Upper lobe of left lung (tissue), 6 donors: ENCODE data around the gene CAPZB. TPM values are rescaled to one million over a fixed set of nuclear protein-coding genes. Genes with fewer than 3 reads are reported as not detected.
A peak's percentile ranks its signal among the peaks of the same experiment; 100 is the strongest.
"Not testable (repeated sequence)": the region's sequence is repeated elsewhere in the genome, so short reads cannot be mapped to it uniquely, and the experiment has no call there.

ENCODE experiments used
- ATAC-seq, 2 donors: fragments of 200-7000 bp; cut with Tn5 transposase; one replicate each; pipeline ENCODE4 v1.9.1; 2022; ENCODE audit warnings: mild to moderate bottlenecking in 2 of 2, moderate library complexity in 2 of 2; ENCODE audit not compliant: low FRiP score in 2 of 2
- DNase-seq, 2 donors: peaks; one replicate each; pipeline ENCODE4 v3.0.0-alpha.2; 2019 to 2020
- H3K27ac ChIP-seq, 4 donors: fragments of 200-600 bp; sonication (generic); one replicate each; pipeline ENCODE4 v1.5.1; 2016 to 2019
- H3K27me3 ChIP-seq, 4 donors: fragments of 200-600 bp; sonication (generic); one replicate each; pipeline ENCODE4 v1.5.1; 2017 to 2019
- H3K36me3 ChIP-seq, 4 donors: fragments of 200-600 bp; sonication (generic); one replicate each; pipeline ENCODE4 v1.5.1; 2016 to 2019
- H3K4me1 ChIP-seq, 4 donors: fragments of 200-600 bp; sonication (generic); one replicate each; pipeline ENCODE4 v1.5.1; 2018 to 2019
- H3K4me3 ChIP-seq, 4 donors: fragments of 200-600 bp; sonication (generic); one replicate each; pipeline ENCODE4 v1.5.1; 2017 to 2019; ENCODE audit warnings: mild to moderate bottlenecking in 2 of 4, moderate library complexity in 1 of 4
- H3K9me3 ChIP-seq, 4 donors: fragments of 200-600 bp; sonication (generic); one replicate each; pipeline ENCODE4 v1.5.1; 2018 to 2019
- CTCF ChIP-seq, 6 experiments: fragments of 450-650 bp in 4 of 6; fragments of 200-600 bp in 2 of 6; sonication (generic) in 2 of 6; IDR thresholded peaks; one replicate each; pipeline ENCODE4 v1.5.1; 2016 to 2019; ENCODE audit warnings: antibody characterized with exemption in 6 of 6
- EP300 ChIP-seq, 4 donors: sonication (generic); formaldehyde crosslinking; IDR thresholded peaks; one replicate each; pipeline ENCODE4 v1.5.1; 2017; ENCODE audit warnings: antibody characterized with exemption in 4 of 4, control low read depth in 2 of 4
- POLR2A ChIP-seq, 4 donors: fragments of 450-650 bp; IDR thresholded peaks; one replicate each; pipeline ENCODE4 v1.5.1; 2016 to 2017; ENCODE audit warnings: antibody characterized with exemption in 4 of 4, mild to moderate bottlenecking in 2 of 4
- POLR2AphosphoS5 ChIP-seq, 2 donors: sonication (generic); formaldehyde crosslinking; IDR thresholded peaks; one replicate each; pipeline ENCODE4 v1.5.1; 2017; ENCODE audit warnings: antibody characterized with exemption in 2 of 2
- WGBS, 2 donors: methylation state at CpG; one replicate each; pipeline ENCODE4 v1.1.5; 2017 to 2018; 5-methylcytosine and 5-hydroxymethylcytosine counted together
- total RNA-seq, 6 donors: library from RNA; depleted of rRNA in 4 of 6; stranded (reverse); fragments of >200 nt in 4 of 6; gene quantifications; one replicate each; pipeline versions ENCODE4 v1.1.0 to v1.2.1, GENCODE V29; 2016 to 2021
- donor health status: DM: no; HTN: no; CAD: no; lungs with moderate emphysema.
- donor health status: DM: no; HTN: yes; CAD: no; lungs with severe emphysema.

The CAPZB gene
- total RNA-seq, 6 donors from 2014 or later, result 96.4 to 303 (median 144) TPM

DNA sequence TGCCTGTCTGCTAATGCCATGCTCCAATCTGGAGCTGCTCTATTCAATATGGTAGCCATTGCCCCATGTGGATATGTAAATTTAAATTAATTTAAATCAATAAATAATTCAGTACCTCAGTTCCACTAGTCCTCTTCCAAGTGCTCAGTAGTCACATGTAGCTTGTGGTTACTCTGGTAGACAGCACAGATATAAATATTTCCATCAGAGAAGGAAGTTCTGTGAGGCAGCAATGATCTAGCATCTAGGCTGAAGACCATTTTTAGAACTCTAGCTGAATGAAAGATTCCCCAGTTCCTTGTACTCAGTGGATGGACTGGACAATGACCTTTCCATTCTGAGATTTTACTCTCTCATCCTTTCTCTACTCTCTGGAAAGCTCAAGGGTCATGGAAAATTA lies 25.8 kb upstream of the CAPZB start:
- Histone ChIP-seq H3K27ac (no peak overlapping the region), H3K4me3 (no peak overlapping the region), H3K9me3 (no peaks in the 10 kb centered on the region), H3K4me1 (peaks cover 4 to 17% (median 10%) of the 10 kb centered on the region in 4 donors), H3K36me3 (no peaks in the 10 kb centered on the region), H3K27me3 (no peaks in the 10 kb centered on the region)
- DNase-seq, result no peak
- no peak for TF ChIP-seq CTCF (IDR thresholded peaks at IDR 0.05)
- TF ChIP-seq POLR2A (IDR thresholded peaks at IDR 0.05), result no peak
- TF ChIP-seq EP300 (IDR thresholded peaks at IDR 0.05), result no peak
- no peak for TF ChIP-seq POLR2AphosphoS5 (IDR thresholded peaks at IDR 0.05)
- ATAC-seq, result no peak

DNA sequence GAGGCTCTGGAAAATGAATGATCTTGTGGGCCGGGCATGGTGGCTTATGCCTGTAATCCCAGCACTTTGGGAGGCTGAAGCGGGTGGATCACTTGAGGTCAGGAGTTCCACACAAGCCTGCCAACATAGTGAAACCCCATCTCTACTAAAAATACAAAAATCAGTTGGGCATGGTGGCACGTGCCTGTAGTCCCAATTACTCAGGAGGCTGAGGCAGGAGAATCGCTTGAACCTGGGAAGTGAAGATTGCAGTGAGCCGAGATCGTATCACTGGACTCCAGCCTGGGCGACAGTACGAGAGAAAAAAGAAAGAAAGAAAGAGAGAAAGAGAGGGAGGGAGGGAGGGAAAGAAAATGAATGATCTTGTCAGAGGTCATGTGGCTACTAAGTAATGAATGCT lies 24.3 kb upstream of the CAPZB start:
- not testable (repeated sequence) for H3K9me3 ChIP-seq, H3K27me3 ChIP-seq, ATAC-seq, H3K36me3 ChIP-seq, DNase-seq, H3K27ac ChIP-seq, H3K4me3 ChIP-seq
- H3K4me1 ChIP-seq, result peaks cover 13 to 31% (median 25%) of the 10 kb centered on the region in 4 donors
- 90 to 92% methylated on average over 8 of the region's 8 CpGs for WGBS, 2 donors

GRCh38 chr1:19507516-19507915 lies 22.2 kb upstream of the CAPZB start:
- Histone ChIP-seq H3K36me3 (no peaks in the 10 kb centered on the region), H3K27ac (peak overlapping the region in 2 of 4 donors; percentile 17 to 78), H3K9me3 (no peaks in the 10 kb centered on the region), H3K4me1 (peaks cover 21 to 34% (median 27%) of the 10 kb centered on the region in 4 donors), H3K27me3 (no peaks in the 10 kb centered on the region), H3K4me3 (no peak overlapping the region)
- DNase-seq (no peak), ATAC-seq (no peak)
- WGBS, 2 donors, result 69 to 75% methylated on average over 5 of the region's 5 CpGs
- TF ChIP-seq CTCF (IDR thresholded peaks at IDR 0.05) (no peak), POLR2AphosphoS5 (IDR thresholded peaks at IDR 0.05) (no peak), POLR2A (IDR thresholded peaks at IDR 0.05) (no peak), EP300 (IDR thresholded peaks at IDR 0.05) (no peak)

- Histone ChIP-seq H3K27me3 (no peaks in the 10 kb centered on the region), H3K4me1 (peaks cover 21 to 29% (median 27%) of the 10 kb centered on the region in 4 donors), H3K9me3 (no peaks in the 10 kb centered on the region), H3K27ac (peak overlapping the region; percentile 69 to 78 (median 74)), H3K36me3 (no peaks in the 10 kb centered on the region), H3K4me3 (no peak overlapping the region)
- TF ChIP-seq EP300 (IDR thresholded peaks at IDR 0.05), result no peak
- no peak for TF ChIP-seq POLR2AphosphoS5 (IDR thresholded peaks at IDR 0.05)
- TF ChIP-seq CTCF (IDR thresholded peaks at IDR 0.05), result no peak
- TF ChIP-seq POLR2A (IDR thresholded peaks at IDR 0.05), result no peak
- ATAC-seq (peak; percentile 63 to 73), DNase-seq (no peak)
- WGBS, 2 donors, result 56 to 67% methylated on average over 9 to 11 of the region's 11 CpGs
Measured at GRCh38 chr1:19505693-19506457, 20.5 kb upstream of the CAPZB start.

DNA sequence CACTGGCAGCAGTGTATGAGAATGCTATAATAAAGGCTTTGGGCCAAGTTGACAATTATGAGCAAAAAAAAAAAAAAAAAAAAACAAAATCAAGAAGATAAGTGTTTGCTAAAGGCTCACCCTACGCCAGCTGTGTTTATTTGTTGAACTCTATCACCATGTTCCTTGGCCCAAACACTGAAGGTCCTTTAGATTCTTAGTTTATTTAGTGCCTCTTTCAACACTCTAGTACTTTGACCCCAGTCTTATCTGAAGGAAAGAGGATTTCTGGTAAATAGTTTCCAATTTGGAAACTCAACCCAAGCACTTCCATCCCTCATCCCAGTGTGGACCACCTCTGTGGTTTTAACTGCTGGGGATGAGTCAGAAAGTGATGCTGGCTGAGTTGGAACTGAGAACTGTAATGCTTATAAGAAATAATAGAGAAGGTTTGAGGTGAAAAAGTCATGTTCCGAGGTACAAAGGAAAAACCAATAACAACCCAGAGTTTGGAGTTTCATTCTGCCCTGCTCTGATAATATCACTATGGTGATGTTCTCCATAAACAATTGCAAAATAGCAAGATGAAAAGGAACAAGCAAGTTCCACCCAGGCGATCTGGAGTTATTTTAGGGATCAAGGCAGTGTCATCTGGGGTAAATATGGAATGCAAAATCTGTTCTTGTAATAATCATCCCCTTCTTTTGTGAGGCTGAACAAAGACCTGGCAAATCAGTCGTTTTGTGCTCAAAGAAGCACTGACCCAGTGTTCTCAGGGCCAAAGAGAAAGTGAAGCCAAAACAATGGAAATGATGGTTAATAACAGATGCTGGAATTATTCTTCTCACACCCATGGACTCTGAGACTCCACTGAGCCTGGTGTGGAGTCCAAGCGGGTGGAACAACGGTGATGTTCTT lies 19.7 kb upstream of the CAPZB start:
- TF ChIP-seq POLR2A (IDR thresholded peaks at IDR 0.05) (no peak), POLR2AphosphoS5 (IDR thresholded peaks at IDR 0.05) (peak; percentile 45 to 46), EP300 (IDR thresholded peaks at IDR 0.05) (peak in 2 of 4 donors; percentile 14 to 34)
- Histone ChIP-seq H3K4me1 (peaks cover 21 to 29% (median 26%) of the 10 kb centered on the region in 4 donors), H3K36me3 (no peaks in the 10 kb centered on the region), H3K4me3 (no peak overlapping the region), H3K27me3 (no peaks in the 10 kb centered on the region), H3K27ac (peak overlapping the region; percentile 69 to 78 (median 74)), H3K9me3 (no peaks in the 10 kb centered on the region)
- DNase-seq (no peak), ATAC-seq (peak; percentile 86 to 88)
- 17 to 40% methylated on average over 4 to 6 of the region's 6 CpGs for WGBS, 2 donors

- H3K27me3 ChIP-seq, DNase-seq, ATAC-seq, H3K27ac ChIP-seq, H3K36me3 ChIP-seq, H3K9me3 ChIP-seq, H3K4me3 ChIP-seq: not testable (repeated sequence)
- WGBS, 2 donors, result 74 to 82% methylated on average over 6 of the region's 6 CpGs
- peaks cover 20 to 25% (median 22%) of the 10 kb centered on the region in 4 donors for H3K4me1 ChIP-seq
Measured at GRCh38 chr1:19502284-19502683, 16.9 kb upstream of the CAPZB start.

- not testable (repeated sequence) for ATAC-seq, H3K27ac ChIP-seq, H3K36me3 ChIP-seq, H3K9me3 ChIP-seq, H3K4me3 ChIP-seq, DNase-seq, H3K27me3 ChIP-seq
- H3K4me1 ChIP-seq, result peaks cover 7 to 17% (median 11%) of the 10 kb centered on the region in 4 donors
- WGBS, 2 donors, result 81 to 89% methylated on average over 2 of the region's 2 CpGs
Measured at GRCh38 chr1:19499887-19500286, 14.5 kb upstream of the CAPZB start.

GRCh38 chr1:19497443-19497842 lies 12.1 kb upstream of the CAPZB start:
- 83 to 86% methylated on average over 4 of the region's 4 CpGs for WGBS, 2 donors
- not testable (repeated sequence) for DNase-seq, H3K9me3 ChIP-seq, H3K4me3 ChIP-seq, ATAC-seq, H3K27me3 ChIP-seq, H3K27ac ChIP-seq, H3K36me3 ChIP-seq
- peaks cover 0 to 14% (median 3%) of the 10 kb centered on the region in 4 donors for H3K4me1 ChIP-seq
